Measurements from ENCODE around the gene MECP2.

MECP2 gene

GRCh38 chrX:154115750-154116149 is 18.2 kb upstream of the MECP2 start:
- no peak for DNase-seq (ENCODE audit: low read depth)

- no peak for DNase-seq (ENCODE audit: low read depth)
Observed at GRCh38 chrX:154115071-154115470, 17.6 kb upstream of the MECP2 start.

GRCh38 chrX:154114652-154115051 is 17.1 kb upstream of the MECP2 start:
- no peak for DNase-seq (ENCODE audit: low read depth)

- no peak for DNase-seq (ENCODE audit: low read depth)
Observed at GRCh38 chrX:154113729-154114128, 16.2 kb upstream of the MECP2 start.

GRCh38 chrX:154098551-154098950 is 1.0 kb upstream of the MECP2 start:
- no peak for DNase-seq (ENCODE audit: low read depth)

GRCh38 chrX:154097003-154097588 is 421 bp downstream of the MECP2 start:
- peak; percentile 48 for DNase-seq (ENCODE audit: low read depth)

GRCh38 chrX:154096140-154097002 is 1.1 kb downstream of the MECP2 start:
- no peak for DNase-seq (ENCODE audit: low read depth)

GRCh38 chrX:154094833-154095232 is 2.7 kb downstream of the MECP2 start:
- no peak for DNase-seq (ENCODE audit: low read depth)

GRCh38 chrX:154093965-154094364 is 3.6 kb downstream of the MECP2 start:
- no peak for DNase-seq (ENCODE audit: low read depth)

- DNase-seq (ENCODE audit: low read depth) = no peak
Observed at GRCh38 chrX:154092371-154092770, 5.1 kb downstream of the MECP2 start.

- no peak for DNase-seq (ENCODE audit: low read depth)
Observed at GRCh38 chrX:154091678-154092077, 5.8 kb downstream of the MECP2 start.

- DNase-seq (ENCODE audit: low read depth) = no peak
Observed at GRCh38 chrX:154090731-154091130, 6.8 kb downstream of the MECP2 start.

- no peak for DNase-seq (ENCODE audit: low read depth)
Observed at GRCh38 chrX:154084449-154085300, 12.8 kb downstream of the MECP2 start.

GRCh38 chrX:154083126-154083517 is 14.4 kb downstream of the MECP2 start:
- DNase-seq (ENCODE audit: low read depth) = no peak

GRCh38 chrX:154082396-154083125 is 15.0 kb downstream of the MECP2 start:
- no peak for DNase-seq (ENCODE audit: low read depth)

GRCh38 chrX:154077101-154077500 is 20.4 kb downstream of the MECP2 start:
- no peak for DNase-seq (ENCODE audit: low read depth)

GRCh38 chrX:154074199-154074598 is 23.3 kb downstream of the MECP2 start:
- no peak for DNase-seq (ENCODE audit: low read depth)

GRCh38 chrX:154072192-154072591 is 25.3 kb downstream of the MECP2 start:
- DNase-seq (ENCODE audit: low read depth) = no peak

- no peak for DNase-seq (ENCODE audit: low read depth)
Observed at GRCh38 chrX:154068560-154068959, 29.0 kb downstream of the MECP2 start.

GRCh38 chrX:154064637-154065435 is 32.7 kb downstream of the MECP2 start:
- no peak for DNase-seq (ENCODE audit: low read depth)

- no peak for DNase-seq (ENCODE audit: low read depth)
Observed at GRCh38 chrX:154063234-154063633, 34.3 kb downstream of the MECP2 start.
